Measurements from ENCODE around the gene ARHGAP24. TPM values are rescaled to one million over a fixed set of nuclear protein-coding genes. Genes with fewer than 3 reads are reported as not detected.

The ARHGAP24 gene
- total and polyA plus RNA-seq, 4 donors, result 1.8 to 15.2 (median 3.3) TPM

DNA sequence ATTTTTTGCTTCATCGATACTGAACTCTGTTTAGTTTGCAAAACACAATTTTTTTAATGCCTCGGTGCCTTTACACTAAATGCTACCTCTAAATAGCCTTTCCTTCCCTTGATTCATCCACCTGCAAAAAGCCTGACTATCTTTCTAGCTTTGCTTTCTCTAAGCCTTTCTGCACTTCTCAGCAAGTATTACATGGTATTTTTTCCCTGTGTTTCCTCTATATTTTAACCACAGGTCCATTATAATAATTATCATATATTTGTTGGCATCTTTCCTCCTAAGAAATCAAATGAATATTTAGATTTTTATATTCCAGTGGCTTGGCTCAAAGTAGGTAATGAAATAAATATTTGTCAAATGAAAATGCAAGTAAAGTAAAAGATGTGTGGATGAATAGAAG is 196.2 kb downstream of the ARHGAP24 start:
- H3K4me3 ChIP-seq (ENCODE audit: low read depth in 1 of 3, low read length in 3 of 3), result no peak overlapping the region
- 84% methylated on average over 2 of the region's 2 CpGs for WGBS

More for the DNA sequence above, 196.2 kb downstream of the ARHGAP24 start:
- Histone ChIP-seq H3K9ac (ENCODE audit: low read depth in 1 of 2, low read length in 2 of 2) (no peak overlapping the region), H3K27me3 (ENCODE audit: control insufficient read depth in 4 of 4, insufficient read depth in 4 of 4, low read length in 3 of 4) (peaks cover 0 to 5% (median 0%) of the 10 kb centered on the region in 4 donors), H3K36me3 (ENCODE audit: control insufficient read depth in 4 of 4, insufficient read depth in 3 of 4, low read depth in 1 of 4, low read length in 3 of 4) (no peaks in the 10 kb centered on the region), H3K4me1 (ENCODE audit: control insufficient read depth in 4 of 4, insufficient read depth in 4 of 4, low read length in 3 of 4) (no peaks in the 10 kb centered on the region), H3K9me3 (ENCODE audit: control insufficient read depth in 4 of 4, low read length in 3 of 4) (no peaks in the 10 kb centered on the region), H3K27ac (ENCODE audit: low read depth in 1 of 2, low read length in 2 of 2) (no peak overlapping the region)
- TF ChIP-seq, protein P1, sequence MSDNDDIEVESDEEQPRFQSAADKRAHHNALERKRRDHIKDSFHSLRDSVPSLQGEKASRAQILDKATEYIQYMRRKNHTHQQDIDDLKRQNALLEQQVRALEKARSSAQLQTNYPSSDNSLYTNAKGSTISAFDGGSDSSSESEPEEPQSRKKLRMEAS (IDR thresholded peaks at IDR 0.05), result no peak
- TF ChIP-seq YY1 (IDR thresholded peaks at IDR 0.05) (no peak), SP1 (IDR thresholded peaks at IDR 0.05) (no peak), FOXA1 (IDR thresholded peaks at IDR 0.05) (no peak), RAD21 (IDR thresholded peaks at IDR 0.05) (no peak), RXRA (IDR thresholded peaks at IDR 0.05) (no peak), FOXA2 (IDR thresholded peaks at IDR 0.05) (no peak), EGR1 (IDR thresholded peaks at IDR 0.05; ENCODE audit: low read depth in 2 of 2) (no peak), ZBTB33 (IDR thresholded peaks at IDR 0.05) (no peak), HNF4G (IDR thresholded peaks at IDR 0.05) (no peak), REST (IDR thresholded peaks at IDR 0.05) (no peak), TAF1 (conservative IDR thresholded peaks at IDR 0.05) (no peak)
- TF ChIP-seq, protein P2, sequence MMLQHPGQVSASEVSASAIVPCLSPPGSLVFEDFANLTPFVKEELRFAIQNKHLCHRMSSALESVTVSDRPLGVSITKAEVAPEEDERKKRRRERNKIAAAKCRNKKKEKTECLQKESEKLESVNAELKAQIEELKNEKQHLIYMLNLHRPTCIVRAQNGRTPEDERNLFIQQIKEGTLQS (IDR thresholded peaks at IDR 0.05), result no peak
- TF ChIP-seq, protein P3, sequence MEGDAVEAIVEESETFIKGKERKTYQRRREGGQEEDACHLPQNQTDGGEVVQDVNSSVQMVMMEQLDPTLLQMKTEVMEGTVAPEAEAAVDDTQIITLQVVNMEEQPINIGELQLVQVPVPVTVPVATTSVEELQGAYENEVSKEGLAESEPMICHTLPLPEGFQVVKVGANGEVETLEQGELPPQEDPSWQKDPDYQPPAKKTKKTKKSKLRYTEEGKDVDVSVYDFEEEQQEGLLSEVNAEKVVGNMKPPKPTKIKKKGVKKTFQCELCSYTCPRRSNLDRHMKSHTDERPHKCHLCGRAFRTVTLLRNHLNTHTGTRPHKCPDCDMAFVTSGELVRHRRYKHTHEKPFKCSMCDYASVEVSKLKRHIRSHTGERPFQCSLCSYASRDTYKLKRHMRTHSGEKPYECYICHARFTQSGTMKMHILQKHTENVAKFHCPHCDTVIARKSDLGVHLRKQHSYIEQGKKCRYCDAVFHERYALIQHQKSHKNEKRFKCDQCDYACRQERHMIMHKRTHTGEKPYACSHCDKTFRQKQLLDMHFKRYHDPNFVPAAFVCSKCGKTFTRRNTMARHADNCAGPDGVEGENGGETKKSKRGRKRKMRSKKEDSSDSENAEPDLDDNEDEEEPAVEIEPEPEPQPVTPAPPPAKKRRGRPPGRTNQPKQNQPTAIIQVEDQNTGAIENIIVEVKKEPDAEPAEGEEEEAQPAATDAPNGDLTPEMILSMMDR (IDR thresholded peaks at IDR 0.05; ENCODE audit: low read depth, low read length, missing input control), result no peak
- no peak for DNase-seq (ENCODE audit: low spot score)

All from liver (tissue), 9 donors.